Vagina (tissue), 2 donors: ENCODE measurements around the gene FAM118B.

ENCODE experiments used
- POLR2A ChIP-seq, 2 donors: fragments of 450-650 bp; IDR thresholded peaks; one replicate each; pipeline ENCODE4 v1.6.1; 2017; ENCODE audit warnings: antibody characterized with exemption in 2 of 2, mild to moderate bottlenecking in 2 of 2, moderate library complexity in 2 of 2
- POLR2AphosphoS5 ChIP-seq, 2 donors: sonication (generic); formaldehyde crosslinking; IDR thresholded peaks; one replicate each; pipeline ENCODE4 v1.9.0; 2017; ENCODE audit warnings: antibody characterized with exemption in 2 of 2, mild to moderate bottlenecking in 2 of 2, low read depth in 1 of 2; ENCODE audit not compliant: insufficient read depth in 1 of 2
- TF ChIP-seq, protein P1 (sequence below), 3 experiments: fragments of 450-650 bp in 2 of 3; fragments of 200-600 bp in 1 of 3; sonication (generic) in 1 of 3; IDR thresholded peaks; one replicate each; pipeline ENCODE4 v1.5.1; 2017 to 2019; ENCODE audit warnings: antibody characterized with exemption in 3 of 3, mild to moderate bottlenecking in 2 of 3, moderate library complexity in 2 of 3

GRCh38 chr11:126172596-126173038, 39.0 kb upstream of the FAM118B start:
- TF ChIP-seq, protein P1, sequence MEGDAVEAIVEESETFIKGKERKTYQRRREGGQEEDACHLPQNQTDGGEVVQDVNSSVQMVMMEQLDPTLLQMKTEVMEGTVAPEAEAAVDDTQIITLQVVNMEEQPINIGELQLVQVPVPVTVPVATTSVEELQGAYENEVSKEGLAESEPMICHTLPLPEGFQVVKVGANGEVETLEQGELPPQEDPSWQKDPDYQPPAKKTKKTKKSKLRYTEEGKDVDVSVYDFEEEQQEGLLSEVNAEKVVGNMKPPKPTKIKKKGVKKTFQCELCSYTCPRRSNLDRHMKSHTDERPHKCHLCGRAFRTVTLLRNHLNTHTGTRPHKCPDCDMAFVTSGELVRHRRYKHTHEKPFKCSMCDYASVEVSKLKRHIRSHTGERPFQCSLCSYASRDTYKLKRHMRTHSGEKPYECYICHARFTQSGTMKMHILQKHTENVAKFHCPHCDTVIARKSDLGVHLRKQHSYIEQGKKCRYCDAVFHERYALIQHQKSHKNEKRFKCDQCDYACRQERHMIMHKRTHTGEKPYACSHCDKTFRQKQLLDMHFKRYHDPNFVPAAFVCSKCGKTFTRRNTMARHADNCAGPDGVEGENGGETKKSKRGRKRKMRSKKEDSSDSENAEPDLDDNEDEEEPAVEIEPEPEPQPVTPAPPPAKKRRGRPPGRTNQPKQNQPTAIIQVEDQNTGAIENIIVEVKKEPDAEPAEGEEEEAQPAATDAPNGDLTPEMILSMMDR (IDR thresholded peaks at IDR 0.05) = no peak
- no peak for TF ChIP-seq POLR2A (IDR thresholded peaks at IDR 0.05)
- no peak for TF ChIP-seq POLR2AphosphoS5 (IDR thresholded peaks at IDR 0.05; ENCODE audit: insufficient read depth in 1 of 2, low read depth in 1 of 2)
